ENCODE measurements around the gene RSPH9.

GRCh38 chr6:43668151-43669028, 23.6 kb downstream of the RSPH9 start:
- peak; percentile 15 for TF ChIP-seq POLR2AphosphoS5 (IDR thresholded peaks at IDR 0.05; ENCODE audit: borderline replicate concordance, low read depth, low read length)
- TF ChIP-seq EZH2 (IDR thresholded peaks at IDR 0.05), result no peak
